Activated CD8-positive, alpha-beta T cell treated with anti-CD3 and anti-CD28 coated beads for 36 hours (primary cell): ENCODE data around the gene ROR2. TPM values are rescaled to one million over a fixed set of nuclear protein-coding genes. Genes with fewer than 3 reads are reported as not detected.

ENCODE experiments used
- ATAC-seq: fragments of 200-7000 bp; cut with Tn5 transposase; one replicate; pipeline ENCODE4 v1.10.0; 2021; ENCODE audit warnings: mild to moderate bottlenecking, moderate library complexity
- CTCF ChIA-PET: fragments of 350-600 bp; sonication (Branson Sonifier 250); formaldehyde crosslinking; loops from one replicate; lab custom pipeline; 2021; ENCODE audit warnings: antibody characterized with exemption; lab: Charles Lee
- POLR2A ChIA-PET: fragments of 350-600 bp; sonication (Branson Sonifier 250); formaldehyde crosslinking; loops from one replicate; lab custom pipeline; 2021; ENCODE audit warnings: antibody characterized with exemption; lab: Charles Lee
- DNase-seq: peaks from one replicate; pipeline ENCODE4 v3.0.0-alpha.2; 2020
- H3K27ac Mint-ChIP-seq: one replicate; pipeline ENCODE4 v1.8.0; 2021; ENCODE audit warnings: mild to moderate bottlenecking, mixed read lengths
- H3K27me3 Mint-ChIP-seq: one replicate; pipeline ENCODE4 v1.8.0; 2021; ENCODE audit warnings: mixed read lengths
- H3K36me3 Mint-ChIP-seq: one replicate; pipeline ENCODE4 v1.8.0; 2021; ENCODE audit warnings: low read depth, mixed read lengths
- H3K4me1 Mint-ChIP-seq: one replicate; pipeline ENCODE4 v1.8.0; 2021; ENCODE audit warnings: low read depth, mixed read lengths
- H3K4me3 Mint-ChIP-seq: one replicate; pipeline ENCODE4 v1.8.0; 2021; ENCODE audit warnings: mild to moderate bottlenecking, moderate library complexity, mixed read lengths
- H3K9me3 Mint-ChIP-seq: one replicate; pipeline ENCODE4 v1.8.0; 2021; ENCODE audit warnings: mixed read lengths
- intact Hi-C: fragments of 100-400 bp; cut with micrococcal nuclease; formaldehyde crosslinking; loops from one replicate; pipeline ENCODE4 v1.10.0; 2022
- total RNA-seq, 2 experiments: library from RNA; stranded (reverse); gene quantifications; one replicate each; pipeline ENCODE4 v1.2.3, GENCODE V29; 2021
- TF ChIP-seq, protein P1 (sequence below): fragments of 200-600 bp; IDR thresholded peaks from one replicate; pipeline ENCODE4 v1.8.0; 2022; ENCODE audit warnings: antibody characterized with exemption, mild to moderate bottlenecking

Gene ROR2
- total RNA-seq, 2 experiments from 2014 or later: not detected

DNA sequence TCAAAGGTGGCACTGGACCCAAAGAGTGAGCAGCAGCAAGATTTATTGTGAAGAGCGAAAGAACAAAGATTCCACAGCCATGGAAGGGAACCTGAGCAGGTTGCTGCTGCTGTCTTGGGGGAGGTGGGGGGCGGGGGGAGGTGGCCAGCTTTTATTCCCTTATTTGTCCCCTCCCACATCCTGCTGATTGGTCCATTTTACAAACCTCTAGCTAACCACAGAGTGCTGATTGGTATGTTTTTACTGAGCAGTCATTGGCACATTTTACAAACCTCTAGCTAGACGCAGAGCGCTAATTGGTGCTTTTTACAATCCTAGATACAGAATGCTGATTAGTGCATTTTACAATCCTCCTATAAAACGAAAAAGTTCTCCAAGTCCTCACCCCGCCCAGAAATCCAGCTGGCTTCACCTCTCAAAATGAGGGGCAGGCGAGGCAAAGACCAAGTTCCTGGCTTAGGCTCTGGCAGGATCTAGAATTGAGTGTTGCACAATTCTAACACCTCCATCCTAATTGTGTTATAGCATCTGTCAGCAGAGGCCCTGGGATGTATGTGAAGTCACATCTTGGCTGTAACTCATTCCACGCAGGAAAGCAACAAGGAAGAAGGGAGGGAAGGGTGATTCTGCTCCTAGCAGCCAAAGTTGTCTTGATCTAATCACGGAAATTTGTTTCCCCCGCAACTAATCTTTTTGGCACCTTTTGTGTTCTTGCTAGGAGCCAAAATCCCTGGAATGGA lies 34.3 kb downstream of the ROR2 start:
- intact Hi-C loops: no loop called here
- DNase-seq (no peak), ATAC-seq (no peak)
- ChIA-PET POLR2A (interaction anchor here (0.9 kb wide), 1 partner anchor 31 kb away, joined by 3 read pairs; no protein-coding TSS in a partner anchor), CTCF (interaction anchor here (0.8 kb wide), 1 partner anchor 35 kb away, joined by 3 read pairs; the partner anchor contains the start of gene ROR2)
- Mint-ChIP-seq H3K4me3 (no peak overlapping the region), H3K27ac (no peak overlapping the region), H3K36me3 (no peaks in the 10 kb centered on the region), H3K27me3 (peaks cover 11% of the 10 kb centered on the region), H3K4me1 (no peaks in the 10 kb centered on the region), H3K9me3 (no peaks in the 10 kb centered on the region)
- TF ChIP-seq, protein P1, sequence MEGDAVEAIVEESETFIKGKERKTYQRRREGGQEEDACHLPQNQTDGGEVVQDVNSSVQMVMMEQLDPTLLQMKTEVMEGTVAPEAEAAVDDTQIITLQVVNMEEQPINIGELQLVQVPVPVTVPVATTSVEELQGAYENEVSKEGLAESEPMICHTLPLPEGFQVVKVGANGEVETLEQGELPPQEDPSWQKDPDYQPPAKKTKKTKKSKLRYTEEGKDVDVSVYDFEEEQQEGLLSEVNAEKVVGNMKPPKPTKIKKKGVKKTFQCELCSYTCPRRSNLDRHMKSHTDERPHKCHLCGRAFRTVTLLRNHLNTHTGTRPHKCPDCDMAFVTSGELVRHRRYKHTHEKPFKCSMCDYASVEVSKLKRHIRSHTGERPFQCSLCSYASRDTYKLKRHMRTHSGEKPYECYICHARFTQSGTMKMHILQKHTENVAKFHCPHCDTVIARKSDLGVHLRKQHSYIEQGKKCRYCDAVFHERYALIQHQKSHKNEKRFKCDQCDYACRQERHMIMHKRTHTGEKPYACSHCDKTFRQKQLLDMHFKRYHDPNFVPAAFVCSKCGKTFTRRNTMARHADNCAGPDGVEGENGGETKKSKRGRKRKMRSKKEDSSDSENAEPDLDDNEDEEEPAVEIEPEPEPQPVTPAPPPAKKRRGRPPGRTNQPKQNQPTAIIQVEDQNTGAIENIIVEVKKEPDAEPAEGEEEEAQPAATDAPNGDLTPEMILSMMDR: no peak

DNA sequence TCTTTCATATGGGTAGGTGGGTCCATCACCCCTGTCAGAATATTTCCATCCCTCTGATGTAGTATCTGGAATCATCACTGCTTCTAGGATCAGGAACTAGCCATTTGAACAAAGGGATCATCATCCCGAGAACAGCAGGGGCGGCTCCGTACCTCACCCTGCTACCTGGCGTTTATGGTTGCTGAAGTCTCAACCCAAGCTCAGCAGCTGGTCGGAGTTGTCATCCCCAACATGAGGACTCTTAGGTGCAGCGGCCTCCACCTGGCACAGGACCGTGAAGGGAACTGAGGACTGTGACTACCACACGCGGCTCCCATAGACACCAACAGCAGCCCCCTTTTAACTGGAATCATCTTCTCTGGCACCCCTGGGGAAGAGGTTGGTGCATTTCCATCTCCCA lies 35.1 kb downstream of the ROR2 start:
- ChIA-PET POLR2A (interaction anchor here (0.9 kb wide), 1 partner anchor 32 kb away, joined by 3 read pairs; no protein-coding TSS in a partner anchor), CTCF (interaction anchor here (0.8 kb wide), 1 partner anchor 35 kb away, joined by 3 read pairs; the partner anchor contains the start of gene ROR2)
- no peak for DNase-seq
- H3K27me3 Mint-ChIP-seq: peaks cover 9% of the 10 kb centered on the region
- H3K4me3 Mint-ChIP-seq: no peak overlapping the region
- no peaks in the 10 kb centered on the region for H3K4me1 Mint-ChIP-seq
- H3K36me3 Mint-ChIP-seq: no peaks in the 10 kb centered on the region
- no peak for ATAC-seq
- TF ChIP-seq, protein P1: no peak
- intact Hi-C loops: no loop called here
- H3K9me3 Mint-ChIP-seq: no peaks in the 10 kb centered on the region
- no peak overlapping the region for H3K27ac Mint-ChIP-seq

DNA sequence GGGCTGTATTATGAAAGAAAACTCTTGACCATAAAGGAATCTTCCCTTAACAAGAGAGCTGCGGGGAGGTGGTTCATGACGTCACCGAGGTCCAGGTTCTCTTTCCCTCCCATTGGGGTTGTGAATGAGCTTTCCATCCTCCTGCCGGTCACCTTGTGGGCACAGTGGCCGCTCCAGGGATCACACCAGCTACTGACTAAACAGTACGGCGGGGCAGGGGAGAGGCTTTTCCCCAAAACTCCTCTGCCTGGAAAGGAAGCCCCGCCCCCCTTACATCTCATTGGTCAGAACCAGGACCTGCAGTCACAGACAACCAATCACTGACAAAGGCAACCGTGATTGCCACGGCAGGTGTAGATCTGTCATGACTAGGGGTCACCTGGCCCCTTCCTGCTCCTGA lies 35.6 kb downstream of the ROR2 start:
- CTCF ChIA-PET: no interaction called here
- Mint-ChIP-seq H3K4me1 (no peaks in the 10 kb centered on the region), H3K36me3 (no peaks in the 10 kb centered on the region), H3K27me3 (peaks cover 6% of the 10 kb centered on the region), H3K9me3 (no peaks in the 10 kb centered on the region), H3K4me3 (no peak overlapping the region), H3K27ac (no peak overlapping the region)
- intact Hi-C loops: no loop called here
- TF ChIP-seq, protein P1: no peak
- DNase-seq: no peak
- ATAC-seq: no peak
- POLR2A ChIA-PET: no interaction called here

DNA sequence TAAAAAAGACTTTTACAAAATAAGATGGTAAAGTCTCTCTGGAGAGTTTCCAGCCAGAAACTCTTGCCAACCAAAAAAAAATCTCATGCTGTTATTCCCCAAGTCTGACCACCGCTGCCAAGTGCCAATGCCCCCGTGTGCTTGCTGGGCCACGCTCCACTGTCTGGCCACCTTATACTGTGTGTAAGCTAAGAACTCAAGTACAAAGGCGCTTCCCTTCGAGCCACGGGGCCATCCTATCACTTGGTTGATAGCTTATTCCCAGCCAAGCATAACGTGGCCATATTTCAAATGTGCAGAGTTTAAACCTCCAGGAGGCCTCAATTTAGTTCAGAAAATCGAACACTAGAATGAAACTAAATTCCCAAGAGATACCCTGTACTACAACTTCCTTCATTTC lies 36.0 kb downstream of the ROR2 start:
- TF ChIP-seq, protein P1: no peak
- intact Hi-C loops: no loop called here
- CTCF ChIA-PET: interaction anchor here (1.0 kb wide), 1 partner anchor 41 kb away, joined by 4 read pairs; no protein-coding TSS in a partner anchor
- POLR2A ChIA-PET: no interaction called here
- Mint-ChIP-seq H3K27me3 (peaks cover 5% of the 10 kb centered on the region), H3K27ac (no peak overlapping the region), H3K36me3 (no peaks in the 10 kb centered on the region), H3K9me3 (no peaks in the 10 kb centered on the region), H3K4me1 (no peaks in the 10 kb centered on the region), H3K4me3 (no peak overlapping the region)
- no peak for ATAC-seq
- no peak for DNase-seq

DNA sequence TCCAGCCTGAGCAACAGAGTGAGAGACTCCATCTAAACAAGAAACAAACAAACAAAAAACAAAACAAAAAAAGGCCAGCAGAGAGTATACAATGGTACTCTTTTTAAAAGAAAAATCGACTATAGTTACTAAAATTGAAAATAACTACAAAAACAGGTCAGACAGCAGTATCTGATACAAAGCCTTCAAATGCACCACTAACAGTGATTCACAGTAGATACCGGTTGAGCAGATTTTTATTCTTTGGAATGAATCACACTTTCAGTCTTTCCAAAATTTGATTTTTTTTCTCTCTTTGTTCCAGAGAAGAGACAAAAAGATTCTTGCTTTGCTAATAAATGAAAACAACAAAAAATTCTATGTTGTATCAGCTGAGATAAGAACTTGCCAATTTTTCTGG lies 36.9 kb downstream of the ROR2 start:
- POLR2A ChIA-PET: no interaction called here
- ATAC-seq: no peak
- H3K4me3 Mint-ChIP-seq: no peak overlapping the region
- peaks cover 5% of the 10 kb centered on the region for H3K27me3 Mint-ChIP-seq
- H3K9me3 Mint-ChIP-seq: no peaks in the 10 kb centered on the region
- no peaks in the 10 kb centered on the region for H3K36me3 Mint-ChIP-seq
- intact Hi-C loops: no loop called here
- TF ChIP-seq, protein P1: no peak
- no peaks in the 10 kb centered on the region for H3K4me1 Mint-ChIP-seq
- CTCF ChIA-PET: interaction anchor here (1.0 kb wide), 1 partner anchor 42 kb away, joined by 4 read pairs; no protein-coding TSS in a partner anchor
- no peak overlapping the region for H3K27ac Mint-ChIP-seq
- DNase-seq: no peak
